ENCODE measurements around the gene TRIM25.

Gene TRIM25

GRCh38 chr17:56896217-56896967 is 17.5 kb downstream of the TRIM25 start:
- DNase-seq (ENCODE audit: low spot score): no peak

GRCh38 chr17:56894859-56895455 is 18.9 kb downstream of the TRIM25 start:
- DNase-seq (ENCODE audit: low spot score): no peak

GRCh38 chr17:56893503-56893902 is 20.3 kb downstream of the TRIM25 start:
- no peak for DNase-seq (ENCODE audit: low spot score)

DNA sequence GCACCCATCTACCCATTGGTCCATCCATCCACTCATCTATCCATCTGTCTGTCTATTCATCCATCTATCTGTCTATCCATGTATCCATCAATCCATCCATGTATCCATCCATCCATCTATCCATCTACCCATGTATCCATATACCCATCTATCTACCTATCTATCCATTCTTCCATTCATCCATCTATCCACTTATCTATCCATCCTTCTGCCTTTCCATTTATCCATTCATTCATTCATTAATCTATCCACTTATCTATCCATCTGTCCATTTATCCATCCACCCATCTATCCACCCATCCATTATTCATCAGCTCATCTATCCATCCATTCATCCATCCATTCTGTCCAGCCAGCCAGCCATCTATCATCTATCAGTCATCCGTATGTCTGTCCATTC is 21.5 kb downstream of the TRIM25 start:
- DNase-seq (ENCODE audit: low spot score): no peak

- DNase-seq (ENCODE audit: low spot score): no peak
Measured at GRCh38 chr17:56891751-56892150, 22.1 kb downstream of the TRIM25 start.

DNA sequence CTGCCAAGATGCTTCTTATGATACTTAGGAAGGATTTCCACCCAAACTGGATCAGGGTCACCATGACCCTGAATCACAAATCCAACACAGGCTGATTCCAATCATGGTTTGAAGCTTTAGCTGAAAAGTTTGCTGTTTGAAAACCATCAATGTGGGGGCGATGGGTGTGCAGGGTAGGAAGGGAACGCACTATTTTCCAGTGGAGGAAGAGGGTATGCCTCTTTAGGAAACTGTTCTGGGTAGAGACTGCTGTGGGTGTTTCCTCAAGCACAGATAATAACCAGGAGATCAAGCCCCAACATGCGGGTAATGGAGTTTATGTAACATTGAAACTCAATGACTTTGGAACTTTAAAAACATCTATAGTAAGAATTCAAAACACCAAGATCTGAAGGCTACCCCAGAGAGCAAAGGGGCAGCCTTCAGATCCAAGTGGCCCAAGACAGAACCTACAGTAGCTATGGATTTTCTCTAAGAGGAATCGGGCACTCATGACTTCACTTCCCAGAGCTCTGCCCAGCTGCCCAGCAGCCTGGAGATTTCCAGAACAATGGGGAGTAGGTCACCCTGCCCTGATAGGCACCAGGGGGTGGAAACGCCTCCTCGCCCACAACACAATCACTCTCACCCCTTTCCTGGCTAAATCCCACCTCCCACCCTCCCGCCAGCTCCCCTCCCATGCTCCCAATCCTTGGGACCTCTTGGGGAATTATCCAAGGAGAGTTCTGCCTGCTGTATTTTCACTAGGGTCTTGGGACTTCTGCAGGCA is 22.8 kb downstream of the TRIM25 start:
- no peak for DNase-seq (ENCODE audit: low spot score)

GRCh38 chr17:56890390-56890789 is 23.5 kb downstream of the TRIM25 start:
- no peak for DNase-seq (ENCODE audit: low spot score)

- DNase-seq (ENCODE audit: low spot score): no peak
Measured at GRCh38 chr17:56887552-56888467, 26.0 kb downstream of the TRIM25 start.

DNA sequence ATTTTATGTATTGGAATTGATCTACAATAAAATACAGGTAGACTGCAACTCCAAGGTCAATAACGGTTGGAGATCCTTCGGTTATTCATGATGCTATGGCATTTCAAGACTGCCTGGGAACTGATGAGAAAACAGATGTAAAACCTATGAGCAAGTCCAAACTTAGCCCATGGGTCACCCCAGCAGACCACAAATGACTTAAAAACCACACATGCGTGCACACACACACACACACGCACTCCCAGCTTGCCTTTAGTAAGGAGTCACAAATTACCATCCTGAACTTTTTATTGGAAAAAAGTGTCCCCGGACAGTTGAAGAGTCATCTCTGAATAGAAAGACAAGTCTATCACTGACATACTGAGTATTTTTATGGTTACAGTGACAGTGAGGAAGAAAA is 26.7 kb downstream of the TRIM25 start:
- no peak for DNase-seq (ENCODE audit: low spot score)

GRCh38 chr17:56886288-56886731 is 27.5 kb downstream of the TRIM25 start:
- no peak for DNase-seq (ENCODE audit: low spot score)

- no peak for DNase-seq (ENCODE audit: low spot score)
Measured at GRCh38 chr17:56885312-56885657, 28.6 kb downstream of the TRIM25 start.

DNA sequence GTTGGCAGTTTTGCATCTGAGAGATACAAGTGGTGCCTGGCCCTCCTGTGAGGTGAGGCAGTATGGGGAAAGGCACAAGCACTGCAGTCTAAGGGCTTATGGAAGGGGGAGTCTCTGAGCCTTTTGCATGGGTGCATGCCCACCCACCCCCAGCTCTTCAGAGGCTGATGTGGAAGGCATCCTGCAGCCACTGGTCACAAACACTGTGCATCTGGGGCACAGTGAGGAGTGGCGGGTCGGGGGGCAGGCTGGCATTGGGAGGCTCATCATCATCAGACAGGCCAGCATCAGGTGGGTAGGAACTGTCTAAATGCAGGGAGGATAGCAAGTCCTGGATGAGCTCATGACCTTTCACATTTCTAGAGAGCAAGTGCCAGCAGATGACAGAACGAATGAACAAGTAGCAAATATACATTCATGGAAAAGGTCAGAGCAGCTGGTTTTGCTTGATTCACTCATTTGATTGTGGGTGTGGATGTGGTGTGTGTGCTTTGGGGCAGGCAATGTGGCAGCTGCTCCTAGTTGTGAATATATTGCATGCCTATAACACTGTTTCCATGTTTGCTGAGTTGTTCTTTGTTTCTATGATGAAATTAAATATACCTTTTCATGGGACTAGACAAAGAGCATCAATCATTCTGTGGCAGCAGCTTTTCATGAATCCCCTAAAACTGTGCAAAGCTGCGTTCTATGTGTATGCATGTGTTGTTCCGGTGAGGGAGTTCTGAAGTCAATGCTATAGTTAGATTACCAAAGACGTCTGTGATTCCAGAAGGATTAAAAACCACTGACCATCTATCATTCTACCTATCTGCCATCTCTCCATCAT is 29.2 kb downstream of the TRIM25 start:
- no peak for DNase-seq (ENCODE audit: low spot score)

- no peak for DNase-seq (ENCODE audit: low spot score)
Measured at GRCh38 chr17:56883616-56884015, 30.2 kb downstream of the TRIM25 start.

DNA sequence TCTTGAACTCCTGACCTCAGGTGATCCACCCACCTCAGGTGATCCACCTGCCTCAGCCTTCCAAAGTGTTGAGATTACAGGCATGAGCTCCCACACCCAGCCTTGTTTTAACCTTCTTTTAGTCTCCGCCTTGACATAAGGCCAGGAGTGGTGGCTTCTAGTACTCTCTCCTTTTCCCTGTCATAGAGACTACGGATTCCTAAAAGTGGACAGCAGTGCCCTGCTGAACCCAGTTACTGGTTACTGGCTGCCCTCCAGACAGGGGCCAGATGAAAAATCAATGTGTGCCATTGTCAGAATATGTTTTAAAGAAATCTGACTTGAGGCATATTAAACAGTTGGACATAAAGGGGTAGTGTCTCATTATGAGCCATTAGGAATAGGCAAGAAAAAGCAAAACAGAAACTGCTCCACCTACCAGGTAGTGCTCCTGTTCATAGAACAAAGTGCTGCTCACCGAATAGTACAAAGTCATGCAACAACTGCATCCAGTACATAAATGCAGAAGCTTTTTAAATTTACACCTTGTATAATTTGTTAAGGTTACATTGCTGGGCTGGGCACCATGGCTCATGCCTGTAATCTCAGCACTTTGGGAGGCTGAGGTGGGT is 32.1 kb downstream of the TRIM25 start:
- DNase-seq (ENCODE audit: low spot score): no peak

GRCh38 chr17:56880571-56880970 is 33.3 kb downstream of the TRIM25 start:
- no peak for DNase-seq (ENCODE audit: low spot score)

DNA sequence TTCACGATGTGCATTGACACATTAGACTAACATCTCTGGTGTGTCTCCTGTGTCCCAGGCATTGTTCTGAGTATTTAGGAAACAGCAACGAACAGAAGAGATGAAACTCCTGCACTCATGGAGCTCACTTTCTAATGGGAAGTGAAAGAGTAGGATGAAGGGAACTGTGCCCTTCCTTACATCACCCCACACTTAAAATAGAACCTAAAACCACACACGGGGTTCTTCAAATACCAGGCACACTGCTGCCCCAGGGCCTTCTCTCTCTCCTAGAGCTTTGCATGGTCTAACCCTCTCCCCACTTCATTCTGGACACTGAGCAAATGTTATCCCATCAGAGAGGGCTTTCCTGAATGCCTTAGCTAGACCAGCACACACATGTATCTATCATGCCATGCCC is 33.7 kb downstream of the TRIM25 start:
- no peak for DNase-seq (ENCODE audit: low spot score)

DNA sequence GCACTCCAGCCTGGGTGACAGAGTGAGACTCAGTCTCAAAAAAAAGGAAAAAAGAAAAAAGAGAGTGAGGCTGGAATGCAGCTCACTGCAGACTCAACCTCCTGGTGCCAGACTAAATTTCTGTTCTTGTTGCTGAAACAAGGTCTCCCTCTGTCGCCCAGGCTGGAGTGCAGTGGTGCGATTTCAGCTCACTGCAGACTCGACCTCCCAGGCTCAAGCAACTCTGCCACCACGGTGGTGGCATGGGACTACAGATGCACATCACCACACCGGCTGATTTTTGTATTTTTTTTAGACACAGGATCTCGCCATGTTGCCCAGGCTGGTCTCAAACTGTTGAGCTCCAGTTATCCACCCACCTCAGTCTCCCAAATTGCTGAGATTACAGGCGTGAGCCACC is 34.6 kb downstream of the TRIM25 start:
- no peak for DNase-seq (ENCODE audit: low spot score)

- DNase-seq (ENCODE audit: low spot score): no peak
Measured at GRCh38 chr17:56876766-56877179, 37.1 kb downstream of the TRIM25 start.

DNA sequence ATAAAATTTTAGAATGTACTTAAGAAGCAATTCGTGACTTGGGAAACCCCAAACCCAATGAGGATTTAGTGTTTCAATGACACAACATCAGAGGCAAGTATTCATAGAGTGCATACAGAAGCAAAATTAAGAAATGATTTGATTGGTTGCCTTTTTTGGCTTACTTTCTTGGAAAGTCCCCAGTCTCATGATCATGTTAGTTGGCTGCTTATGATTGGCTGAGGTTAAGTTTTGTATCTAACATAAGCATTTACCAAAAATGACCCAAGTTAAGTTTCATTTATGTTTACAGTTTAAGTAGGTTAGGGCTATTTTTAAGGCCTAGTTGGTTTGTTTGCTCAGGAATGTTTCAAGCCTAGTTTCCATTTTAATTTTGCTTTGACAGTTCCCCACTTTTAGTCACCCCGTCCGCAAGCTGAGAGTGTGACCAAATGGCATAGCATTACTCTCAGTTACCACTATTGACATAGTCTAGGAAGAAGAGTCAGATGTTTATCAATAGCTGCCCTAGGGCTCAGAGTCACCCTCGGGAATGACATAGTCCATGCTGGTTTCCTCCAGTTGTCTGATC is 43.7 kb downstream of the TRIM25 start:
- DNase-seq (ENCODE audit: low spot score): no peak

DNA sequence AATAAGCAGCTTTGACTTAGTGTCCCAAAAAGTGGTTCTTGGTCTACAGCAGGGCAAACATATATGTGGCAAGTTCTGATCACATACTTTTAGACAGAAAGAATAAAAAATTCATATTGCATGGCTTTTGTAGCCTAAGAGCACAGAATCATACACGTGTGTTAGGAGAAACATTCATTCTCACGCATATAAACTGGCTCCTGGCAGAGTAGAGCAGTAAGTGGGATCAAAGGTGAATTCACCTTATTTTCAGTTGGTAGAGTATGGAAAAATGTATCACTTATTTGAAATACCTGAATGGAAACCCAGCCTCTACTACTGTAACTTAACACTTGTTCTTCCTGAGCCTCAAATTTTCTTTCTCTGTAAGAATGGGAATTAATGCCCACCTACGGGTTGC is 45.1 kb downstream of the TRIM25 start:
- no peak for DNase-seq (ENCODE audit: low spot score)

All from SK-N-DZ (cell line).